ENCODE results near the gene P2RY2. TPM values are rescaled to one million over a fixed set of nuclear protein-coding genes. Genes with fewer than 3 reads are reported as not detected.

The P2RY2 gene
- total RNA-seq, 1 experiment from 2014 or later = 2.9 TPM

DNA sequence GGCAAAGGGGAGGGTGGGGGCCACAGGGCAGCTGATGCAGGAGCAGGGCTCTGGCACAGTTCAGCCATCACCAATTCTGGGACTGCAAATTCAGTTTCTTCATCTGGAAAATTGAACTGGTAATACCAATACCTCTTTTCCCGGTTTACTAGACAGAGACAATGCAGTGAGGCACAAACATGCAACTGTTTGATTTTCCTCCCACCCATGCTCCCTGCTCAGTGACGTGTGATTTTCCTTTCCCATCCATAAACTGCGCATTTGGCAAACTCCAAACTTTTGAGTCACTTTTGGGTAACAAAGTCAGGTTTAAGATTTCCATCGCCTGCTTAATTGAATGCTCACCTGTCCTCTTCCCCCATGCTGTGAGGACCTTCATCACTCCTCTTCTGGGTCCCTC, 23.2 kb downstream of the P2RY2 start:
- no peak overlapping the region for H3K9ac ChIP-seq (ENCODE audit: low read length)
- intact Hi-C loops (cut with micrococcal nuclease) = loop anchor here (5.0 kb wide), 1 partner anchor 96 kb away; no protein-coding TSS in a partner anchor
- no peak overlapping the region for H2AFZ ChIP-seq (ENCODE audit: low read depth, low read length, poor library complexity, severe bottlenecking)
- H4K20me1 ChIP-seq (ENCODE audit: insufficient read depth) = no peaks in the 10 kb centered on the region
- ATAC-seq (no peak), DNase-seq (ENCODE audit: low read depth, low spot score) (no peak)
- H3K4me3 ChIP-seq (replicated peaks in 1 of 2; ENCODE audit: low read depth in 1 of 2, low read length in 2 of 2) = no peak overlapping the region
- POLR2A ChIA-PET = no interaction called here
- H3K4me1 ChIP-seq (ENCODE audit: control insufficient read depth in 1 of 2, insufficient read depth in 2 of 2, low read length in 2 of 2) = peaks cover 0 to 27% of the 10 kb centered on the region in 2 experiments; a peak in 1 of 4 replicates
- CTCF ChIA-PET = interaction anchor here (1.4 to 1.7 kb wide), 3 partner anchors 56 kb away, joined by 3 to 8 read pairs (median 4); no protein-coding TSS in a partner anchor
- no peaks in the 10 kb centered on the region for H3K9me3 ChIP-seq (ENCODE audit: control insufficient read depth in 1 of 2, insufficient read depth in 1 of 2, low read depth in 1 of 2, low read length in 2 of 2)
- no peak for TF ChIP-seq SRF (IDR thresholded peaks at IDR 0.05; ENCODE audit: low read depth)
- no peak for TF ChIP-seq EZH2 (IDR thresholded peaks at IDR 0.05)
- TF ChIP-seq EGR1 (IDR thresholded peaks at IDR 0.05; ENCODE audit: low read depth) = no peak
- TF ChIP-seq CBX3 (IDR thresholded peaks at IDR 0.05; ENCODE audit: low read depth) = no peak
- no peak for TF ChIP-seq SIN3A (IDR thresholded peaks at IDR 0.05; ENCODE audit: low read depth)
- no peak for TF ChIP-seq YY1 (IDR thresholded peaks at IDR 0.05; ENCODE audit: extremely low read depth, insufficient replicate concordance, low read depth, low read length)
- TF ChIP-seq FOSL1 (IDR thresholded peaks at IDR 0.05; ENCODE audit: low read depth) = no peak
- TF ChIP-seq, protein P1, sequence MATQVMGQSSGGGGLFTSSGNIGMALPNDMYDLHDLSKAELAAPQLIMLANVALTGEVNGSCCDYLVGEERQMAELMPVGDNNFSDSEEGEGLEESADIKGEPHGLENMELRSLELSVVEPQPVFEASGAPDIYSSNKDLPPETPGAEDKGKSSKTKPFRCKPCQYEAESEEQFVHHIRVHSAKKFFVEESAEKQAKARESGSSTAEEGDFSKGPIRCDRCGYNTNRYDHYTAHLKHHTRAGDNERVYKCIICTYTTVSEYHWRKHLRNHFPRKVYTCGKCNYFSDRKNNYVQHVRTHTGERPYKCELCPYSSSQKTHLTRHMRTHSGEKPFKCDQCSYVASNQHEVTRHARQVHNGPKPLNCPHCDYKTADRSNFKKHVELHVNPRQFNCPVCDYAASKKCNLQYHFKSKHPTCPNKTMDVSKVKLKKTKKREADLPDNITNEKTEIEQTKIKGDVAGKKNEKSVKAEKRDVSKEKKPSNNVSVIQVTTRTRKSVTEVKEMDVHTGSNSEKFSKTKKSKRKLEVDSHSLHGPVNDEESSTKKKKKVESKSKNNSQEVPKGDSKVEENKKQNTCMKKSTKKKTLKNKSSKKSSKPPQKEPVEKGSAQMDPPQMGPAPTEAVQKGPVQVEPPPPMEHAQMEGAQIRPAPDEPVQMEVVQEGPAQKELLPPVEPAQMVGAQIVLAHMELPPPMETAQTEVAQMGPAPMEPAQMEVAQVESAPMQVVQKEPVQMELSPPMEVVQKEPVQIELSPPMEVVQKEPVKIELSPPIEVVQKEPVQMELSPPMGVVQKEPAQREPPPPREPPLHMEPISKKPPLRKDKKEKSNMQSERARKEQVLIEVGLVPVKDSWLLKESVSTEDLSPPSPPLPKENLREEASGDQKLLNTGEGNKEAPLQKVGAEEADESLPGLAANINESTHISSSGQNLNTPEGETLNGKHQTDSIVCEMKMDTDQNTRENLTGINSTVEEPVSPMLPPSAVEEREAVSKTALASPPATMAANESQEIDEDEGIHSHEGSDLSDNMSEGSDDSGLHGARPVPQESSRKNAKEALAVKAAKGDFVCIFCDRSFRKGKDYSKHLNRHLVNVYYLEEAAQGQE (IDR thresholded peaks at IDR 0.05; ENCODE audit: low read depth) = no peak
- TF ChIP-seq ELF1 (IDR thresholded peaks at IDR 0.05; ENCODE audit: borderline replicate concordance, low read depth) = no peak
- TF ChIP-seq MAX (IDR thresholded peaks at IDR 0.05) = no peak
- TF ChIP-seq TCF7L2 (IDR thresholded peaks at IDR 0.05; ENCODE audit: borderline replicate concordance, extremely low read depth, insufficient read depth, insufficient read length) = no peak
- no peak for TF ChIP-seq POLR2A (IDR thresholded peaks at IDR 0.05; ENCODE audit: borderline replicate concordance, extremely low read depth, insufficient read depth, insufficient read length)
- no peak for TF ChIP-seq EZH2phosphoT487 (IDR thresholded peaks at IDR 0.05; ENCODE audit: borderline replicate concordance)
- TF ChIP-seq SP1 (IDR thresholded peaks at IDR 0.05; ENCODE audit: low read depth) = no peak
- TF ChIP-seq ZBTB33 (IDR thresholded peaks at IDR 0.05; ENCODE audit: extremely low read depth, insufficient replicate concordance, low read length) = no peak
- TF ChIP-seq ATF3 (IDR thresholded peaks at IDR 0.05) = no peak
- no peak for TF ChIP-seq RAD21 (IDR thresholded peaks at IDR 0.05; ENCODE audit: low read depth)
- no peak for TF ChIP-seq ZFX (IDR thresholded peaks at IDR 0.05)
- no peak for TF ChIP-seq POLR2AphosphoS5 (IDR thresholded peaks at IDR 0.05; ENCODE audit: low read depth, low read length)
- no peak for TF ChIP-seq ZNF274 (IDR thresholded peaks at IDR 0.05; ENCODE audit: low read depth, low read length)
- no peak overlapping the region for H3K4me2 ChIP-seq (ENCODE audit: low read length)
- H3K27ac ChIP-seq (ENCODE audit: low read depth, low read length) = no peak overlapping the region
- no peaks in the 10 kb centered on the region for H3K9me2 ChIP-seq (ENCODE audit: insufficient read depth)
- no peaks in the 10 kb centered on the region for H3K27me3 ChIP-seq (ENCODE audit: insufficient read depth, low read length)
- H3K36me3 ChIP-seq (ENCODE audit: control insufficient read depth in 1 of 2, insufficient read depth in 2 of 2, low read length in 2 of 2) = no peaks in the 10 kb centered on the region
- RAD21 ChIA-PET (ENCODE audit: low non-redundant PET in 1 of 2, low total read pairs in 2 of 2, uncharacterized antibody in 2 of 2, unreplicated experiment in 2 of 2) = no interaction called here
- no peaks in the 10 kb centered on the region for H3K79me2 ChIP-seq (ENCODE audit: insufficient read depth, low read length)
- BruUV-seq (replicated peaks) = no TSS peak

Measured in HCT116 (cell line).